GM12878 (cell line): ENCODE results near the gene NT5DC4. TPM values are rescaled to one million over a fixed set of nuclear protein-coding genes. Genes with fewer than 3 reads are reported as not detected.
A peak's percentile ranks its signal among the peaks of the same experiment; 100 is the strongest.

Experiments used
- ATAC-seq: fragments of 200-7000 bp; cut with Tn5 transposase; 3 replicates; pipeline ENCODE4 v1.9.1; 2020; ENCODE audit warnings: mild to moderate bottlenecking, moderate library complexity
- BruUV-seq: library from RNA; stranded (reverse); fragments of 400-500 nt; replicated peaks from 2 replicates; lab custom pipeline; 2021; lab: Mats Ljungman, UMichigan
- CTCF ChIA-PET: fragments of 300-600 bp; sonication (Branson Sonifier 250); formaldehyde crosslinking; extraction: SDS; loops from one replicate; lab custom pipeline; 2021; ENCODE audit warnings: inconsistent platforms; lab: Yijun Ruan, JAX
- POLR2A ChIA-PET: fragments of 350-600 bp; formaldehyde crosslinking; extraction: SDS; loops from one replicate; lab custom pipeline; 2021; ENCODE audit warnings: inconsistent platforms; lab: Charles Lee
- RAD21 ChIA-PET: fragments of 300-600 bp; sonication (Branson Sonifier 250); formaldehyde crosslinking; loops from one replicate; lab custom pipeline; 2023; ENCODE audit warnings: antibody characterized with exemption; ENCODE audit not compliant: unreplicated experiment; lab: Charles Lee
- SMC1A ChIA-PET: fragments of 300-600 bp; sonication (Branson Sonifier 250); formaldehyde crosslinking; loops from one replicate; lab custom pipeline; 2023; ENCODE audit not compliant: unreplicated experiment, uncharacterized antibody; lab: Charles Lee
- DNase-seq: peaks from one replicate; pipeline ENCODE4 v3.0.0-alpha.2; 2011; ENCODE audit warnings: low read depth, low spot score
- FAIRE-seq: peaks from 3 replicates; lab custom pipeline; 2011; peaks lifted over from hg19 to GRCh38; lab: Jason Lieb, UNC
- H2AFZ ChIP-seq: 2 replicates; pipeline ENCODE4 v1.6.0; 2011; ENCODE audit warnings: low read depth, low read length, control low read depth; ENCODE audit not compliant: control insufficient read depth
- H3K27ac ChIP-seq: 2 replicates; pipeline ENCODE4 v1.5.1; 2011; ENCODE audit warnings: control low read depth; ENCODE audit not compliant: control insufficient read depth, insufficient read depth
- H3K27me3 ChIP-seq, 2 experiments: replicated peaks in 1 of 2; 2 replicates each; pipeline versions ENCODE4 v1.6.0 to v1.6.1; 2011; ENCODE audit warnings: low read length in 1 of 2; ENCODE audit not compliant: control insufficient read depth in 2 of 2, insufficient read depth in 2 of 2
- H3K36me3 ChIP-seq, 2 experiments: 2 replicates each; pipeline ENCODE4 v1.5.1; 2011; ENCODE audit warnings: low read length in 1 of 2; ENCODE audit not compliant: control insufficient read depth in 2 of 2, insufficient read depth in 2 of 2
- H3K4me1 ChIP-seq: 2 replicates; pipeline ENCODE4 v1.6.1; 2011; ENCODE audit warnings: mild to moderate bottlenecking, low read length, moderate library complexity, mixed read lengths; ENCODE audit not compliant: control insufficient read depth, insufficient read depth
- H3K4me2 ChIP-seq: 2 replicates; pipeline ENCODE4 v1.6.0; 2011; ENCODE audit warnings: control low read depth; ENCODE audit not compliant: control insufficient read depth, insufficient read depth
- H3K4me3 ChIP-seq: fragments of 200-600 bp; sonication (generic); 2 replicates; pipeline ENCODE4 v1.5.1; 2016
- H3K79me2 ChIP-seq: 2 replicates; pipeline ENCODE4 v1.6.0; 2011; ENCODE audit warnings: low read length; ENCODE audit not compliant: control insufficient read depth, insufficient read depth
- H3K9ac ChIP-seq: 2 replicates; pipeline ENCODE4 v1.8.0; 2011; ENCODE audit warnings: low read length, control low read depth, mixed read lengths; ENCODE audit not compliant: control insufficient read depth, insufficient read depth
- H3K9me3 ChIP-seq: replicated peaks from 3 replicates; pipeline ENCODE4 v1.5.1; 2011; ENCODE audit warnings: mild to moderate bottlenecking, low read length; ENCODE audit not compliant: control insufficient read depth, insufficient read depth
- H4K20me1 ChIP-seq: 2 replicates; pipeline ENCODE4 v1.6.0; 2011; ENCODE audit not compliant: control insufficient read depth, insufficient read depth
- BACH1 ChIP-seq: fragments of 450-650 bp; IDR thresholded peaks from 2 replicates; pipeline ENCODE4 v1.6.1; 2017; ENCODE audit warnings: mild to moderate bottlenecking, borderline replicate concordance
- CBFB ChIP-seq: IDR thresholded peaks from 2 replicates; pipeline ENCODE4 v1.6.1; 2016; ENCODE audit warnings: antibody characterized with exemption, low read depth
- CHD2 ChIP-seq: IDR thresholded peaks from 2 replicates; pipeline ENCODE4 v1.6.1; 2011; ENCODE audit warnings: low read depth, low read length, improper control_type of control experiment, borderline replicate concordance
- E2F4 ChIP-seq: IDR thresholded peaks from 2 replicates; pipeline ENCODE4 v1.6.1; 2012; ENCODE audit warnings: low read depth, low read length, improper control_type of control experiment
- EP300 ChIP-seq, 2 experiments: fragments of 150-350 bp in 1 of 2; IDR thresholded peaks; 2 replicates each; pipeline ENCODE4 v1.6.1; 2011 to 2012; ENCODE audit warnings: low read depth in 2 of 2, low read length in 2 of 2, borderline replicate concordance in 1 of 2, improper control_type of control experiment in 1 of 2, inconsistent platforms in 1 of 2; ENCODE audit not compliant: control insufficient read depth in 1 of 2
- KLF5 ChIP-seq: fragments of 450-650 bp; IDR thresholded peaks from 2 replicates; pipeline ENCODE4 v1.6.1; 2014; ENCODE audit warnings: mild to moderate bottlenecking; ENCODE audit not compliant: partially characterized antibody
- MXI1 ChIP-seq: fragments of 150-350 bp; IDR thresholded peaks from 2 replicates; pipeline ENCODE4 v1.6.1; 2011; ENCODE audit warnings: low read depth, mild to moderate bottlenecking, inconsistent platforms, low read length, improper control_type of control experiment
- NBN ChIP-seq: fragments of 450-650 bp; IDR thresholded peaks from 2 replicates; pipeline ENCODE4 v1.6.1; 2016
- NFIC ChIP-seq: IDR thresholded peaks from 2 replicates; pipeline ENCODE4 v1.6.1; 2012; ENCODE audit warnings: low read depth, mild to moderate bottlenecking, inconsistent platforms, low read length, moderate library complexity
- PAX5 ChIP-seq: IDR thresholded peaks from 2 replicates; pipeline ENCODE4 v1.6.1; 2011; ENCODE audit warnings: low read depth, low read length, borderline replicate concordance
- RCOR1 ChIP-seq: conservative IDR thresholded peaks from 2 replicates; pipeline ENCODE4 v1.6.1; 2012; ENCODE audit warnings: low read depth, low read length, improper control_type of control experiment
- RFX5 ChIP-seq: IDR thresholded peaks from 2 replicates; pipeline ENCODE4 v1.6.1; 2011; ENCODE audit warnings: low read depth, low read length, improper control_type of control experiment
- SIN3A ChIP-seq: IDR thresholded peaks from 2 replicates; pipeline ENCODE4 v1.6.1; 2012; ENCODE audit warnings: low read depth, low read length, improper control_type of control experiment
- TAF1 ChIP-seq: IDR thresholded peaks from 2 replicates; pipeline ENCODE4 v1.6.1; 2011; ENCODE audit warnings: mild to moderate bottlenecking, low read depth, low read length, borderline replicate concordance
- TCF12 ChIP-seq: IDR thresholded peaks from 2 replicates; pipeline ENCODE4 v1.6.1; 2011; ENCODE audit warnings: low read depth, mild to moderate bottlenecking, low read length
- USF2 ChIP-seq: IDR thresholded peaks from 2 replicates; pipeline ENCODE4 v1.6.1; 2011; ENCODE audit warnings: low read depth, low read length, improper control_type of control experiment, borderline replicate concordance
- ZBTB33 ChIP-seq: fragments of 450-650 bp; IDR thresholded peaks from 2 replicates; pipeline ENCODE4 v1.6.1; 2017; ENCODE audit warnings: mild to moderate bottlenecking
- WGBS: methylation state at CpG from one replicate; pipeline ENCODE4 v1.1.6; 2016; ENCODE audit warnings: low lambda C conversion rate; ENCODE audit not compliant: insufficient replicate concordance, insufficient coverage; ENCODE audit errors: missing lambda C conversion rate; 5-methylcytosine and 5-hydroxymethylcytosine counted together
- in situ Hi-C: fragments of 300-500 bp; cut with MboI; formaldehyde crosslinking; loops from 9 replicates; pipeline ENCODE4 v1.14.3; 2018; ENCODE audit warnings: mixed read lengths
- intact Hi-C: fragments of 100-400 bp; cut with micrococcal nuclease; formaldehyde crosslinking; loops from one replicate; pipeline ENCODE4 v1.14.2; 2022; ENCODE audit not compliant: unreplicated experiment
- polyA plus RNA-seq, 11 experiments: library from polyadenylated mRNA; depleted of rRNA in 4 of 11; unstranded in 6 of 11; stranded (reverse) in 5 of 11; fragments of >200 nt; fragmentation: Nextera tagmentation in 4 of 11; fragmentation: Illumina TruSeq in 1 of 11; extraction: Ambion mirVana in 4 of 11; extraction: Trizol in 1 of 11; gene quantifications; 1 replicate in 1 of 11; 2 replicates in 10 of 11; pipeline versions ENCODE4 v1.2.1 to v1.2.3, GENCODE V29; 2011 to 2016; ENCODE audit warnings: inconsistent platforms in 2 of 11, missing spikeins in 2 of 11, low read depth in 1 of 11
- total RNA-seq, 4 experiments: library from RNA; depleted of rRNA in 3 of 4; stranded (reverse); fragments of >200 nt in 3 of 4; fragmentation: Illumina TruSeq in 1 of 4; extraction: Trizol in 1 of 4; gene quantifications; 2 replicates each; pipeline versions ENCODE4 v1.2.1 to v1.2.3, GENCODE V29; 2013 to 2021
- TF ChIP-seq, protein P1 (sequence below): IDR thresholded peaks from 2 replicates; pipeline ENCODE4 v1.6.1; 2012; ENCODE audit warnings: low read depth, low read length, improper control_type of control experiment

NT5DC4 gene
- total and polyA plus RNA-seq, 10 of the 15 experiments (the other 5 are each of a cell fraction or from before 2014, with no cell fraction given) = 0.04 to 2.6 (median 0.32) TPM; not detected in 2

DNA sequence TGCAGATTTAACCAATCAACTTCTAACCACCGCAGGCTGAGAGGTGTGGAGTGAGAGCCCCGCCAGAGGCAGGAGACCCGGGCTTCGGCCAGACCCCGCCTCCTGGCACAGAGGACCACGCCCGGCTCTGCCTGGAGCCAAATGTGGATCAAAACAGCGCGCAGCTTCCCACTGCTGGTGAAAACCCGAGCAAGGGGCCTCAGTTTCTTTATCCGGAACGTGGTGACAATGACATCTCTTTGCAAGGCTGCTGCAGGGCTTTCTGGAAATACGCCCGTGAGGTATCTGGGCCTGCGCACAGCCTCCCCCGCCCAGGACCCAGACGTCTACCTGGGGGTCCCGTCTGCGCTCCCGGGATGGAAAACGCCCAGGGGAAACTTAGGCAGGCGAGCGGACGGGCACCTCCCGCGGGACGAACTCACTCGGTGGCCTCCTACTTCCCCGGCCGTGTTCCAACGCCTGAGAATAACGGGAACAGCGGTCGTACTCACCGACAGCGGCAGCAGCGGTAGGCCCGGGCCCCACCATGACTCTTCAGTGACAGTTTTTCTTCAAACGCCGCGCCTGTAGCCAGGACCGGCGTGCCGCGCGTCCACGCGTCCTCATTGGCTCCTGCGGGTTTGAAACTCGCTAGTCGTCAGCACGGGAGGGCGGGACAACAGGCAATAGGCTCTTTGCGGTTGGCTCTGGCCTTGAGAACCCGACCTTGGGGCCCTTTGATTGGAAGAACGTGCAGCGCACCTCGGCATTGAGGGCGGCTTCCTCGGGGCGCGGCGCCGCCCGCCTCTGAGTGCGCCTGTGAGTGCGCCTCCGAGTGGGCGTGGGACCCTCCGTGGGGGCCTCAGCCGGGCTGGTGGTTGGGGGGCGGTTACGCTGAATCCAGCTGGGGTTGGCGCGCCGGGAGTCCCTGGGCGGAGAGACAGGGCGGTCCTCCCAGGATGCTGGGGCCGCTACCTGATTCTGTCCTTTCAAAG, 43.5 kb downstream of the NT5DC4 start, which contains the start of gene CKAP2L:
Gene CKAP2L, minus strand, starts transcription at position 539 of the 974 bp plus-strand sequence. Its CDS starts 11 bp downstream, at position 528.
- WGBS = under 1% methylated on average over 79 of the region's 79 CpGs
- no peaks in the 10 kb centered on the region for H4K20me1 ChIP-seq
- peak; percentile 81 for FAIRE-seq
- ATAC-seq = peak; percentile 98
- H3K27ac ChIP-seq = peak within 1 kb of the TSS; percentile 80
- peaks cover 3% of the 10 kb centered on the region for H3K4me1 ChIP-seq
- H3K9ac ChIP-seq = peak within 1 kb of the TSS; percentile 83
- peaks cover 22% of the 10 kb centered on the region for H3K79me2 ChIP-seq
- ChIA-PET POLR2A (interaction anchor here (0.5 to 2.8 kb wide), 5 partner anchors 11 to 106 kb away, joined by 3 to 17 read pairs (median 4); no protein-coding TSS in a partner anchor), CTCF (interaction anchor here (0.9 to 5.4 kb wide), 4 partner anchors 14 to 121 kb away, joined by 3 to 63 read pairs (median 24); no protein-coding TSS in a partner anchor), SMC1A (interaction anchor here (0.7 to 4.7 kb wide), 10 partner anchors 9 to 121 kb away, joined by 3 to 30 read pairs (median 5); no protein-coding TSS in a partner anchor), RAD21 (interaction anchor here (1.0 to 4.5 kb wide), 8 partner anchors 15 to 178 kb away, joined by 3 to 24 read pairs (median 4); no protein-coding TSS in a partner anchor)
- no peaks in the 10 kb centered on the region for H3K27me3 ChIP-seq
- peaks cover 5% of the 10 kb centered on the region; the same call in 1 of the 3 replicates for H3K9me3 ChIP-seq
- intact Hi-C loops (no loop called here), in situ Hi-C loops (no loop called here)
- DNase-seq = peak; percentile 94
- H2AFZ ChIP-seq = peak within 1 kb of the TSS; percentile 91
- H3K36me3 ChIP-seq = no peaks in the 10 kb centered on the region
- peak within 1 kb of the TSS; percentile 81 for H3K4me3 ChIP-seq
- H3K4me2 ChIP-seq = peak within 1 kb of the TSS; percentile 75
- BruUV-seq = TSS peak; percentile 58
- 0 out of 2 replicates have a peak, but pooled peaks have one; percentile 49 for TF ChIP-seq RCOR1
- peak; percentile 95 for TF ChIP-seq CHD2
- TF ChIP-seq NBN = no peak
- peak; percentile 99 for TF ChIP-seq MXI1
- TF ChIP-seq, protein P1, sequence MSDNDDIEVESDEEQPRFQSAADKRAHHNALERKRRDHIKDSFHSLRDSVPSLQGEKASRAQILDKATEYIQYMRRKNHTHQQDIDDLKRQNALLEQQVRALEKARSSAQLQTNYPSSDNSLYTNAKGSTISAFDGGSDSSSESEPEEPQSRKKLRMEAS = peak; percentile 85; the same call in 1 of the 2 replicates
- TF ChIP-seq CBFB = peak; percentile 78; the same call in 1 of the 2 replicates
- no peak for TF ChIP-seq PAX5
- peak in 1 of 2 experiments; percentile 37; a peak in 1 of 4 replicates for TF ChIP-seq EP300 (IDR thresholded peaks at IDR 0.05; ENCODE audit: borderline replicate concordance in 1 of 2, control insufficient read depth in 1 of 2, low read depth in 2 of 2, low read length in 2 of 2)
- peak; percentile 97 for TF ChIP-seq E2F4
- peak; percentile 63; the same call in 1 of the 2 replicates for TF ChIP-seq BACH1
- peak; percentile 39; the same call in 1 of the 2 replicates for TF ChIP-seq TAF1
- peak; percentile 84 for TF ChIP-seq KLF5
- TF ChIP-seq ZBTB33 = no peak
- no peak for TF ChIP-seq NFIC
- TF ChIP-seq TCF12 = no peak
- TF ChIP-seq USF2 = no peak; the same call in 1 of the 2 replicates
- peak; percentile 100 for TF ChIP-seq SIN3A
- TF ChIP-seq RFX5 = peak; percentile 80
